ENCODE results near the gene FNDC3B. TPM values are rescaled to one million over a fixed set of nuclear protein-coding genes. Genes with fewer than 3 reads are reported as not detected.

Gene FNDC3B
- total and polyA plus RNA-seq, 2 of the 8 experiments (the other 6 are each of a cell fraction or from before 2014, with no cell fraction given): 14.1 to 44.4 TPM

GRCh38 chr3:172271386-172271976 lies 232.1 kb downstream of the FNDC3B start:
- no peak overlapping the region for H2BK120ac ChIP-seq (replicated peaks; ENCODE audit: low read depth, low read length)
- no peak overlapping the region for H2BK12ac ChIP-seq (ENCODE audit: low read depth, low read length)
- H4K5ac ChIP-seq (ENCODE audit: insufficient read length, low read depth, low read length): no peak overlapping the region
- H2BK5ac ChIP-seq (ENCODE audit: low read depth, low read length): no peak overlapping the region
- H2AFZ ChIP-seq (ENCODE audit: low read length): no peak overlapping the region
- H3K18ac ChIP-seq (ENCODE audit: extremely low read depth, low read length): no peak overlapping the region
- H3K79me1 ChIP-seq (ENCODE audit: low read depth, low read length): no peaks in the 10 kb centered on the region; the same call in 1 of the 2 replicates
- H3K4ac ChIP-seq (replicated peaks; ENCODE audit: insufficient read length, low read depth, low read length): no peak overlapping the region
- H3K9ac ChIP-seq (replicated peaks in 1 of 4; ENCODE audit: extremely low read depth in 1 of 4, low read depth in 3 of 4, low read length in 3 of 4): peak overlapping the region in 1 of 4 experiments; percentile 11; a peak in 1 of 7 replicates
- H3K4me3 ChIP-seq (ENCODE audit: extremely low read depth in 1 of 4, insufficient read depth in 2 of 4, low read depth in 3 of 4, low read length in 4 of 4): no peak overlapping the region
- no peak overlapping the region for H2AK5ac ChIP-seq (ENCODE audit: low read depth, low read length)
- no peaks in the 10 kb centered on the region for H3K23me2 ChIP-seq (ENCODE audit: low read depth, low read length)
- no peak overlapping the region for H3K4me2 ChIP-seq (ENCODE audit: insufficient read depth in 1 of 2, low read depth in 2 of 2, low read length in 2 of 2)
- H2BK15ac ChIP-seq (ENCODE audit: low read length): no peak overlapping the region
- H2BK20ac ChIP-seq (ENCODE audit: low read length): no peak overlapping the region
- no peaks in the 10 kb centered on the region for H3K4me1 ChIP-seq (replicated peaks in 1 of 4; ENCODE audit: control insufficient read depth in 3 of 4, insufficient read depth in 4 of 4, low read length in 3 of 4)
- H3K27ac ChIP-seq (ENCODE audit: low read depth, low read length): no peak overlapping the region
- POLR2A ChIA-PET (ENCODE audit: partially characterized antibody): no interaction called here
- WGBS, 2 experiments (ENCODE audit: extremely low coverage in 1 of 2, insufficient coverage in 1 of 2, insufficient read length in 1 of 2, insufficient replicate concordance in 2 of 2, low coverage in 1 of 2, low lambda C conversion rate in 2 of 2, missing lambda C conversion rate in 1 of 2): 93% methylated on average over 9 of the region's 9 CpGs; no CpG with 5 or more reads in 1 of the 2 experiments
- H3K9me3 ChIP-seq (ENCODE audit: insufficient read depth in 2 of 2, low read depth in 1 of 2, low read length in 1 of 2): no peaks in the 10 kb centered on the region
- no peak overlapping the region for H3K23ac ChIP-seq (ENCODE audit: insufficient read length)
- no peak overlapping the region for H4K91ac ChIP-seq (replicated peaks; ENCODE audit: insufficient read length, low read length)
- no peak overlapping the region for H3K14ac ChIP-seq (ENCODE audit: insufficient read length)
- H3K79me2 ChIP-seq (ENCODE audit: control insufficient read depth in 1 of 2, insufficient read depth in 2 of 2, low read length in 2 of 2): no peaks in the 10 kb centered on the region
- no peak for DNase-seq (ENCODE audit: low read depth in 1 of 2, low spot score in 2 of 2)
- no peaks in the 10 kb centered on the region for H4K20me1 ChIP-seq (replicated peaks in 1 of 2; ENCODE audit: control insufficient read depth in 1 of 2, insufficient read depth in 2 of 2, low read length in 2 of 2)
- no peaks in the 10 kb centered on the region for H3K27me3 ChIP-seq (replicated peaks in 1 of 4; ENCODE audit: control insufficient read depth in 3 of 4, extremely low read depth in 1 of 4, insufficient read depth in 3 of 4, low read length in 3 of 4)
- CTCF ChIA-PET (ENCODE audit: partially characterized antibody): interaction anchor here (2.6 kb wide), 1 partner anchor 9 kb away, joined by 9 read pairs; no protein-coding TSS in a partner anchor
- H3K36me3 ChIP-seq (ENCODE audit: control insufficient read depth in 2 of 4, insufficient read depth in 4 of 4, low read length in 3 of 4): peaks cover 0 to 3% (median 0%) of the 10 kb centered on the region in 4 experiments; a peak in 2 of 8 replicates
- no peak overlapping the region for H4K8ac ChIP-seq (ENCODE audit: extremely low read depth, insufficient read depth, low read length)
- FAIRE-seq: no peak
- H3K56ac ChIP-seq (replicated peaks; ENCODE audit: insufficient read length, low read depth, low read length): no peak overlapping the region
- TF ChIP-seq BCL11A (IDR thresholded peaks at IDR 0.05; ENCODE audit: low read depth in 2 of 2, low read length in 2 of 2): no peak
- TF ChIP-seq RAD21 (IDR thresholded peaks at IDR 0.05 in 1 of 2, conservative IDR thresholded peaks at IDR 0.05 in 1 of 2; ENCODE audit: low read depth in 2 of 2, low read length in 2 of 2): no peak
- no peak for TF ChIP-seq TEAD4 (IDR thresholded peaks at IDR 0.05; ENCODE audit: low read depth, low read length)
- TF ChIP-seq HDAC2 (IDR thresholded peaks at IDR 0.05; ENCODE audit: borderline replicate concordance in 1 of 2, low read depth in 2 of 2, low read length in 2 of 2): no peak
- TF ChIP-seq CEBPB (IDR thresholded peaks at IDR 0.05; ENCODE audit: low read depth, low read length): no peak
- no peak for TF ChIP-seq KDM5A (IDR thresholded peaks at IDR 0.05; ENCODE audit: low read length)
- TF ChIP-seq BACH1 (IDR thresholded peaks at IDR 0.05; ENCODE audit: low read length): no peak
- TF ChIP-seq POU5F1 (IDR thresholded peaks at IDR 0.05; ENCODE audit: low read depth, low read length): no peak
- TF ChIP-seq GABPA (IDR thresholded peaks at IDR 0.05; ENCODE audit: borderline replicate concordance, insufficient read depth, low read length): no peak
- no peak for TF ChIP-seq KDM1A (IDR thresholded peaks at IDR 0.05; ENCODE audit: borderline replicate concordance, low read length)
- TF ChIP-seq RFX5 (IDR thresholded peaks at IDR 0.05; ENCODE audit: borderline replicate concordance, low read depth, low read length): no peak
- TF ChIP-seq CHD1 (IDR thresholded peaks at IDR 0.05; ENCODE audit: low read depth, low read length): no peak
- TF ChIP-seq POLR2A (IDR thresholded peaks at IDR 0.05; ENCODE audit: control extremely low read depth in 1 of 2, low read depth in 2 of 2, low read length in 2 of 2): no peak
- no peak for TF ChIP-seq SUZ12 (IDR thresholded peaks at IDR 0.05; ENCODE audit: low read length)
